Activated naive CD4-positive, alpha-beta T cell treated with anti-CD3 and anti-CD28 coated beads, Interleukin-2, amount 50 U/mL, for 16 hours (primary cell): ENCODE results near the gene KDM4E.
"Not testable (repeated sequence)": the region's sequence is repeated elsewhere in the genome, so short reads cannot be mapped to it uniquely, and the experiment has no call there.

Experiments used
- DNase-seq: peaks from one replicate; pipeline ENCODE4 v3.0.0-alpha.2; 2020

The KDM4E gene

GRCh38 chr11:95024958-95025357, at the start of gene KDM4E:
Gene KDM4E (plus strand): TSS chr11:95025258. CDS start chr11:95025558, 300 bp downstream.
- no peak for DNase-seq

DNA sequence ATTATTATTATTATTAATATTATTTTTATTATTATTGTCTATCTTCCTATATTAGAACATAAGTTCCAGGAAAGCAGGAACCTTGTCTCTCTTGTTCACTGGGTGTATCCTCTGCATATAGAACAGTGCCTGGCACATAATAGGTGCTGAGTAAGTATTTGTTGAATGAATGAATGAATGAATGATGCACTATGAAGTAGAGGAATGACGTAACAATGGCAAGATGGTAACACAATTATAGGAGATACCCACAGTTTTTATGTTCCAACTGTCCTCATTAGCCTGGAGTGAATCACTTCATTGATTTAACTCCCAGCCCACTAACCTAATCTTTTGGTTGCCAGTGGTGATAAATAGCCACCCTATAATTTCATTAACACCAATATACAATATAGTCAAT, 49.5 kb upstream of the KDM4E start:
- no peak for DNase-seq

DNA sequence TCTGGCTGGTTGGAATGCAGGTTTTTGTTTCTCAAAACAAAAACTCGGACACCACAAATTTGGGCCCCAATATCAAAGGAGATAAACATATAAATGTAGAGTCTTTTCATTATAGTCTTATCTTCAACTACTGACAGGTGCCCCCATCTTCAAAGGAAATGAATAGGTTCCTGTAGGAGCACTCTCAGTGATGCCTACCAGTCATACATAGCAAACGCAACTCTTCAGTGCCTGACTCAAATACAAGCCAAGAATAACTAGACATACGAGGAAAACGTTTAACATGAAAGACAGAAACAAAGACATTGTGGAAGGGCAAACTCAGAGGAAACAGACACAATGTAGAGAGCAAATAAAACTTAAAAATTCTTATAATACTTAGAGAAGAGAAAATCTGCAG, 37.7 kb upstream of the KDM4E start:
- no peak for DNase-seq

- DNase-seq: no peak
Observed at GRCh38 chr11:94988748-94989147, 36.3 kb upstream of the KDM4E start.

DNA sequence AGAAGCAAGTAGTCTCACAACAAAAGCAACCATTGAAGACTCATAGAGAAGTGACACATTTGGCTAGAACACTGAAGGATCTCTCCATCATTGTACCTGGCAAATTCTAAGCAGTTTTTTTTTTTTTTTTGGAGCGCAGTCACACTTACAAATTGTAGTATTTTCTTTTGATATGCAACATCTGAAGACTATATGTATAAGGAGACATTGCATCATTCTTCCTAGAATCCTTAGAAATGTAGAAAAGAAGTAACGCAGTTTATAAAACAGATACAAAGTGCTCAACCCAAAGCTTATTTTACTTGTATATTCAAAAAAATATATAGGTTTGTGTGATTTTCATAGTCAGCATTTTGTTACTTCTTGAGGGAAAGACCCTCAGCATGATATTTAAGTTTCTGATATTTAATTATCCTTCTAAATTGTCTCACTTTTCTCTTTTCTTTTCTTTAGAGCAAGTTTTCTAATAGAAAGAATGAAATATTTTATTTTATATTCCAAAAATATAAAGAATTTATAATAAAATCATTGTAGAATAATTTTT, 31.6 kb upstream of the KDM4E start:
- no peak for DNase-seq

DNA sequence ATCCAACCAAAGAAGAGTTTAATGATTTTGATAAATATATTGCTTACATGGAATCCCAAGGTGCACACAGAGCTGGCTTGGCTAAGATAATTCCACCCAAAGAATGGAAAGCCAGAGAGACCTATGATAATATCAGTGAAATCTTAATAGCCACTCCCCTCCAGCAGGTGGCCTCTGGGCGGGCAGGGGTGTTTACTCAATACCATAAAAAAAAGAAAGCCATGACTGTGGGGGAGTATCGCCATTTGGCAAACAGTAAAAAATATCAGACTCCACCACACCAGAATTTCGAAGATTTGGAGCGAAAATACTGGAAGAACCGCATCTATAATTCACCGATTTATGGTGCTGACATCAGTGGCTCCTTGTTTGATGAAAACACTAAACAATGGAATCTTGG, 27.6 kb upstream of the KDM4E start:
- DNase-seq: no peak

GRCh38 chr11:94998285-94998684, 26.8 kb upstream of the KDM4E start:
- DNase-seq: no peak

DNA sequence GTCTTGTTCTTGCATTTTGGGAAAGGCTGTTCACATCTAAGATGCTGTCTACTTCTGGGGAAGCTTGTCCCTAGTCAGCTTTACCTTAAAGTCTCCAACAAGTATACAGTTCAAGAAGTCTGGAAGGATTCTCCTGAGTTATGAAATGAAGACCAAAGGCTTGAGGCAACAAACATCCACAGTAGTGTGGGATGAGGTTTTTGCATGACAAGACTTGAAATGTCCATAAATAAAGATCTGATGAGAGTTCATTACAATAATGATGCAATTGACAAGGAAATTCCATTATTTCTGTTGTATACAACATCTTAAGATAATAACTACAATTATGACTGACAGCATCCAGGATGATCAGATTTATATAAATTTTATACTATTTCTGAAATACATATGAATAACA, 21.3 kb upstream of the KDM4E start:
- no peak for DNase-seq

GRCh38 chr11:95005642-95006041, 19.4 kb upstream of the KDM4E start:
- DNase-seq: no peak

DNA sequence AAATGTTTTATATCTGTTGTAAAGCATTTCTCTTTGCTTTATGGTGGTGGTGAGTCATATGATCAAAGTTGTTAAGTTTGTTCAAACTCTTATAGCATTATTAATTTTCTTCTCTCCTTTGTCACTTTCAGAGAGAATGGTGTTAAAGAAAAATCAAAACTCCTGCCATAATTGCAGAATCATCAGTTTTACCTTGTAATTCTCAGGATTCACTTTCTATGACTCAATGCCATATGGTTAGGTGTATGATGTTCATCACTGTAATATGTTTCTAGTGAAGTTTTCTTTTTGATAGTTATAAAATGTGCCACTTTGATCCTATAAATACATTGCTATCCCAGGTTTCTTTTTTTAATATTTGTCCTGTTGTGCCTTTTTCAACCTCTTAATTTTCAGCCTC, 13.7 kb upstream of the KDM4E start:
- DNase-seq: no peak

- no peak for DNase-seq
Observed at GRCh38 chr11:95014184-95014821, 10.8 kb upstream of the KDM4E start.

DNA sequence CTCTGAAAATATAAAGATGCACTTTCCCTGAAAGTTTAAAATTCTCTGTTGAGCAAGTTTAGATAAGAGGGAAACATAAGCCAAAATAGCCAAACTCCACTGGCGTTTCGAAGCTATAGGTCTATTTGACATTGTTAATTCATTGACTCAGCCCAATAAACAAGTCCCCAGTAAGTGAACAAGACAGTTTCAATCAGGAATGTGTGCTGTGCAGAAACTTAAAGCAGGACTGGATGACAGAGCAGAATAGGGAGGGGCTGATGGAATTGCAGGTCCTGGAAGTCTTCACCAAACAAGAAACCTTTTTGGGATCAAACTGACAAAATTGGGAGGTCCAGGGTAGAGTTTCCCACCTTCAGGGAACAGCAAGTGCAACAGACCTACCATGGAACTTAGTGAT, 8.9 kb upstream of the KDM4E start:
- no peak for DNase-seq

DNA sequence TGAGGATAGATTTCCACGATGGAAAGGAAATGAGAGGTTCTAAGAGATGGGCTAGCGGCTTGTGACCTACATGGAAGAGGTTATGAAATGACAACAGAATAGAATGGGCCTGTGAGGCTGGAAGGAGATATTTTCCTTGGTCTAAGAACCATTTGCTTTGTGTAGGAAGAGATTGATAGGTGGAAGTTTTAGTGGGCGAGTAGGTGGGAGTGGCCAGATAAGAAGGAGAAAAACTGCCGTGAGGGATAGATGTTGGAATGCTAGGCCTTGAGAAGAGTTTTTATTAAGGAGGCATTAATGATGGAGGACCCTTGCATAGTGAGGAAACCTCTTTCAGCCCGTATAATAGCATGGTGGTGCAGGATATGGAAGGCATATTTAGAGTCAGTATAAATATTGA, 3.6 kb upstream of the KDM4E start:
- DNase-seq: not testable (repeated sequence)

DNA sequence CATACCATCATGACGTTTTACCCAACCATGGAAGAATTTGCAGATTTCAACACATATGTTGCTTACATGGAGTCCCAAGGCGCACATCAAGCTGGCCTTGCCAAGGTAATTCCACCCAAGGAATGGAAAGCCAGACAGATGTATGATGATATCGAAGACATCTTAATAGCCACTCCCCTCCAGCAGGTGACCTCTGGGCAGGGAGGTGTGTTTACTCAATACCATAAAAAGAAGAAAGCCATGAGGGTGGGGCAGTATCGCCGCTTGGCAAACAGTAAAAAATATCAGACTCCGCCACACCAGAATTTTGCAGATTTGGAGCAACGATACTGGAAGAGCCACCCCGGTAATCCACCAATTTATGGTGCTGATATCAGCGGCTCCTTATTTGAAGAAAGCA, 536 bp downstream of the KDM4E start:
- DNase-seq: not testable (repeated sequence)

- no peak for DNase-seq
Observed at GRCh38 chr11:95028357-95028756, 3.3 kb downstream of the KDM4E start.

DNA sequence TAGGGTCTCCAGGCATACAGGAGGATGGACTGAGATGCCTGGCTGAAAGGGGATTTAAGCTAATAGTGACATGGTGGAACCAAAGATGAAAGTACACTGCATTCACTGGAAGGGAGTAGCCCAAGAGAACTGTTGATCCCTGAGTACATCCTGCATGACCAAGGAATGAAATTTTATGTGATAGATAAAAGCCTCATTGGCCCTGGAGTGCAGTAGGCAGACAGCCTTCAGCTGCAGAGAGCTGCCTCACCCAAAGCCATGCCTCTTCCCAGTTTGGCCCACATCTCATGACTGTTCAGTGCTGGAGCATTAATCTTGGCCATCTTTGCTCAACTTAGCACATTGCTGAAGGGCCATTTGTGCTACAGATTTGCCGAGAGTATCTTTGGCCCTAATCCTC, 8.0 kb downstream of the KDM4E start:
- no peak for DNase-seq

DNA sequence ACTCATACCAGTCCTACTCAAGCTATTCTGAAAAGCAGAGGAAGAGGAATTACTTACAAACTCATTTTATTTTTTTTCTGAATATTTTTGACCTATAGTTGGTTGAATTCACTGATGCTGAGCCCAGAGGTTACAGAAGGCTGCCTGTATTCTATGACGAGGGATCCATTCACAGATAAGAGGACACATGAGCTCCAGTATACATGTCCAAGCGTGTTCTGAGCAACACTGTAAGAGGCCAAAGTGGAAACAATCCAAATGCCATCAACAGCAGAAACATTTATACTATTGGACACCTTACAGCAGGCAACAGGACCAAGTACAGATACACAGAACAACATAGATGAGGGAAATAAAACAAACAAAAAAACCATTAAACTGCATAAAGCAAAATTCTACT, 10.3 kb downstream of the KDM4E start:
- DNase-seq: no peak

- DNase-seq: peak; percentile 18
Observed at GRCh38 chr11:95037356-95038035, 12.4 kb downstream of the KDM4E start.

DNA sequence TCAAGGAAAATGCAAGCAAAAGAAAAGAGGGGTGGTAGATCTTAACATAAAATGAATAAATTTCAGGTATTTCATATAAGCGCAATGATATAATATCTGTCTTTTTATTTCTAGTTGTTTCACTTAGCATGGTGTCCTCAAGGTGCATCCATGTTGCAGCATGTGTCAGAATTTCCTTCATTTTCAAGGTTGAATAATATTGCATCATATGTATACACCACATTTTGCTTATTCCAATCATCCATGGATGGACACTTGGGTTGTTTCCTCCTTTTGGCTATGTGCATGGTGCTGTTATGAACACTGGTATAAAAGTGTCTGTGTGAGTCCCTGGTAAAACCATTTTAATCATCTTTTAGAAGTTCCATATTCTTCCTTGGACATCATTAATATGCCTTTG, 17.2 kb downstream of the KDM4E start:
- no peak for DNase-seq

- DNase-seq: no peak
Observed at GRCh38 chr11:95042906-95043305, 17.8 kb downstream of the KDM4E start.

DNA sequence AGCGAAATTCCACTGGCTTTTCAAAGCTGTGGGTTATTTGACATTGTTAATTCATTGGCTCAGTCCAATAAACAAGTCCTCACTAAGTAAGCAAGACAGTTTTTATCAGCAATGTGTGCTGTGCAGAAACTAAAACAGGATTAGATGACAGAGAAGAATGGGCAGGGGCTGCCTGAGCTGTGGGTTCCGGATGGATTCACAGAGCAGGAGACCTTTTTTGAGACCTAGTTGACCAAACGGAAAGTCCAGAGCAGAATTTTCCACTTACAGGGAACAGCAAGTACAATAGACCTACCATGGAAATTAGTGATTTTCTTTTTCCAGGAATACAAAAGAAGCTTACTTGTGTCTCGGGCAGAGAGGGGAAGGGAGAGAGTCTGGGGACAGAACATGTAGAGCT, 19.0 kb downstream of the KDM4E start:
- no peak for DNase-seq

GRCh38 chr11:95045812-95046211, 20.8 kb downstream of the KDM4E start:
- no peak for DNase-seq

- DNase-seq: not testable (repeated sequence)
Observed at GRCh38 chr11:95049122-95049521, 24.1 kb downstream of the KDM4E start, which contains the start of gene KDM4F. Gene KDM4F (plus strand): TSS chr11:95049422.

GRCh38 chr11:95050595-95051202, 25.6 kb downstream of the KDM4E start:
- DNase-seq: no peak
